ENCODE measurements around the gene PRKCA. TPM values are rescaled to one million over a fixed set of nuclear protein-coding genes. Genes with fewer than 3 reads are reported as not detected.

The PRKCA gene
- total RNA-seq, 4 donors from 2014 or later = 9.6 to 15.5 (median 11.1) TPM

GRCh38 chr17:66787914-66788313, 485.5 kb downstream of the PRKCA start:
- no peak for DNase-seq (ENCODE audit: low spot score in 2 of 2)
- no peak overlapping the region for H3K4me3 ChIP-seq (ENCODE audit: low read depth, poor library complexity, severe bottlenecking)
- TF ChIP-seq CTCF (IDR thresholded peaks at IDR 0.05) (no peak), POLR2A (IDR thresholded peaks at IDR 0.05) (no peak)
- intact Hi-C loops (cut with DNase I; ENCODE audit: low total_unique reads) = no loop called here
- 78 to 81% methylated on average over 3 of the region's 3 CpGs for WGBS, 2 donors

- TF ChIP-seq POLR2A (IDR thresholded peaks at IDR 0.05) (no peak), CTCF (IDR thresholded peaks at IDR 0.05) (no peak)
- 82 to 94% methylated on average over 12 of the region's 12 CpGs for WGBS, 2 donors
- intact Hi-C loops (cut with DNase I; ENCODE audit: low total_unique reads) = no loop called here
- no peak for DNase-seq (ENCODE audit: low spot score in 2 of 2)
- H3K4me3 ChIP-seq (ENCODE audit: low read depth, poor library complexity, severe bottlenecking) = no peak overlapping the region
These were observed 486.7 kb downstream of the PRKCA start for GRCh38 chr17:66789093-66789492.

- intact Hi-C loops (cut with DNase I; ENCODE audit: low total_unique reads) = no loop called here
- TF ChIP-seq POLR2A (IDR thresholded peaks at IDR 0.05) (no peak), CTCF (IDR thresholded peaks at IDR 0.05) (no peak)
- WGBS, 2 donors = 76 to 84% methylated on average over 7 of the region's 7 CpGs
- no peak overlapping the region for H3K4me3 ChIP-seq (ENCODE audit: low read depth, poor library complexity, severe bottlenecking)
- DNase-seq (ENCODE audit: low spot score in 2 of 2) = no peak
These were observed 487.6 kb downstream of the PRKCA start for GRCh38 chr17:66789961-66790437.

GRCh38 chr17:66790501-66791061, 488.2 kb downstream of the PRKCA start:
- WGBS, 2 donors = 81 to 85% methylated on average over 11 of the region's 11 CpGs
- intact Hi-C loops (cut with DNase I; ENCODE audit: low total_unique reads) = no loop called here
- peak in 1 of 2 donors; percentile 7 for DNase-seq (ENCODE audit: low spot score in 2 of 2)
- H3K4me3 ChIP-seq (ENCODE audit: low read depth, poor library complexity, severe bottlenecking) = no peak overlapping the region
- TF ChIP-seq POLR2A (IDR thresholded peaks at IDR 0.05) (no peak), CTCF (IDR thresholded peaks at IDR 0.05) (no peak)

- H3K4me3 ChIP-seq (ENCODE audit: low read depth, poor library complexity, severe bottlenecking) = no peak overlapping the region
- TF ChIP-seq CTCF (IDR thresholded peaks at IDR 0.05) (no peak), POLR2A (IDR thresholded peaks at IDR 0.05) (no peak)
- peak; percentile 24 to 85 for DNase-seq (ENCODE audit: low spot score in 2 of 2)
- intact Hi-C loops (cut with DNase I; ENCODE audit: low total_unique reads) = no loop called here
- 66 to 79% methylated on average over 15 of the region's 15 CpGs for WGBS, 2 donors
These were observed 488.9 kb downstream of the PRKCA start for GRCh38 chr17:66791347-66791746.

GRCh38 chr17:66793814-66794213, 491.4 kb downstream of the PRKCA start:
- WGBS, 2 donors = 90 to 91% methylated on average over 3 of the region's 3 CpGs
- intact Hi-C loops (cut with DNase I; ENCODE audit: low total_unique reads) = no loop called here
- no peak for TF ChIP-seq CTCF (IDR thresholded peaks at IDR 0.05)
- TF ChIP-seq POLR2A (IDR thresholded peaks at IDR 0.05) = no peak
- no peak overlapping the region for H3K4me3 ChIP-seq (ENCODE audit: low read depth, poor library complexity, severe bottlenecking)
- no peak for DNase-seq (ENCODE audit: low spot score in 2 of 2)
